Kasumi-1 (cell line): ENCODE results near the gene COL16A1.

Experiments
- DNase-seq, 2 experiments: peaks; one replicate each; lab custom pipeline; 2025; lab: John Stamatoyannopoulos, UW

Gene COL16A1

DNA sequence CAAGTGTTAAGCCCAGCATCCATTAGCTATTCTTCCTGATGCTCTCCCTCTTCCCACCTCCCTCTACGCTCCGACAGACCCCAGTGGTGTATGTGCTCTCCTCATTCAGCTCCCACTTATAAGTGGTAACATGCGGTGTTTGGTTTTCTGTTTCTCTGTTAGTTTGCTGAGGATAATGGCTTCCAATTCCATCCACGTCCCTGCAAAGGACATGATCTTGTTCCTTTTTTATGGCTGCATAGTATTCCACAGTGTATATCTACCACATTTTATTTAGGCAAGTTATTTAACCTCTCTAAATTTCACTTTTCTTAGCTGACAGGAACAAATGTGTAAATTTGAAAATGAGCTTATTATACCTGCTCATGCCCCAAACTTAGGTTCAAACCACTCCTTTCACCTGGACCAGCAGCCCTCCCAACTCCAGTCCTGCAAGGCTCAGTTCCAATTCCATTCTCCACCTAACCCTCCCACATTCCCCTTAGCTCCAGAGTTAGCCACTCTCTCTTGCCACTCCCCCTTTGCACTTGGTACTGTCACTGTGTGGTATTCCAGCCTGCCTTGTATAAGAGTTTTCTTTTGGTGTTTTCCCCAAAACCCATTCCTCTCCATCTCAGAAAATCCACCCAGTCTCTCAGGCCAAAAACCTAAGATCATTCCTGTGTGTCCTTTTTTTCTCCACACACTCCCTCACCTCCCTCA lies 57.4 kb downstream of the COL16A1 start:
- DNase-seq, result no peak

DNA sequence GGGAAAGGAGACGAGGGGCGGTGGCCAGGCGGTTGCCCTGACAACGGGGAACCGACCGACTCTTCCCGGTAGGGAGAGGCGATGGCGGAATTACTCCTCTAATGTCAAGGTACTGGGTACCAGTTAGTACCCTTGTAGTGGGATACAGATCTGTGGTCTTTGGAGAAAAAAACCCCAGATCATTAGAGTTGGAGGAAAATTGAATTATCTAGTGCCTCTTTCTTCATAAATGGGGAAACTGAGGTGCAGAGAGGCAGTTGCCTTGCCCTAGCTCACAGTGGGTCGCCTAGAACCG lies 58.6 kb downstream of the COL16A1 start:
- DNase-seq, result no peak

DNA sequence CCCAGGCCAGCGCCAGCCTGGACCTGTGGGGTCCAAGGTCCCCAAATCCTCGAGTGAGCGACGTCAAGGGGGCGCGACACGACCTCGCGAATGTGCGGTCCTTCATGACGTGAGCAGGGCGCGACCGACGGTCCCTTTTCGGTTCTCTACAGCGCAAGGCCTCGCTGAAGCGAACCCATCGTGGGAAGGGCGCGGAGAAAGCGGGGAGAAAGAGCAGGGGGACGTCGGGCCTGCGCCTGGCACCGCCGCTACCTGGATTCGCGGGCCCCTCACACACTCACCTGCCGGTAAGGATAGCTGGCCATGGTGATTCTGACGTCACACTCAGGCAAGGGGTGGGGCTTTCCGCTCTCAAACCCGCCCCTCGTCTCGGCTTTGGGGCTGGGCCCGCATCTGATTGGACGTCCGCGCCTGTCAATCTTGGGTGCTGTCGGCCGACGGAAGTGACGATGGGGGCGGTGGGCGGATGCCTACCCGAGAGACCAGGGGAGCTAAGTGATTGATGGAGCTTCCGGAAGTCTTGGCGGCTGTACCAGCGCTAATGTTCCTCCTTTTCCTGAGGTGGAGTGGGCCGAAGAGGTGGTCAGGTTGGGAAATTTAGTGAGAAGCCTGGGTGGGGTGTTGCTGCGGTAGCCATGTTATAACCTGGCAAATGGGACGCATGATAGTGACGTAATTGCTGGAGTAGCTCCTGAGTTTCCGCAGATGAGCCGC lies 59.1 kb downstream of the COL16A1 start, which contains the start of gene PEF1:
Gene PEF1 (minus strand): TSS at position 317 of the 714 bp plus-strand sequence. CDS start 12 bp downstream, at position 305.
- peak; percentile 93 to 94 for DNase-seq

DNA sequence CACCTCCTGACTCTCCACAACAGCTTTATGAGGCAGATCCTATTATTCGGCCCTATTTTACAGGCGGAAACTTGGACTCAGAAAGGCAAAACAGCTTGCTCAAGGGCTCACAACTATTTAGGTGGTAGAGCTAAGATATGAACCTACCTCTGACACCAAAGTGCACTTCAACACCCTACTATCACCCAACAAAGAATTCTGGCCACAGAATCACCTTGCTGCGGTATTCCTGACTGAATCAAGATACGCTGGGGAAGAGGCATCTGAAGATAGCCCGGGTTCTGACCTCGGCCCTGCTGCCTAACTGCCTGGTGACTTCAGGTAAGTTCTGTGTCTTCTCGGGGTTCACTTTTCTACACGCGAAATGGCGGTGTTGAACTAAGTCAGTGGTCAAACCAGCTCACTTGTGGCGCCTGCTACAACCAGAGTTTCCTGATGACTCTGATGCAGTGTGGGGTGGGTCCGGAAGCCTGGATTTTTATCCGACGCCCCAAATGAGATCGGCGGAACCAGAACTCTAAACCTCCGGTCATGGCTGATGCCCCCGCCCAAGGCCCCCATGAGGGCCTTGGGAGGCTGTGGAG lies 59.7 kb downstream of the COL16A1 start:
- DNase-seq, result peak in 1 of 2 experiments; percentile 33

DNA sequence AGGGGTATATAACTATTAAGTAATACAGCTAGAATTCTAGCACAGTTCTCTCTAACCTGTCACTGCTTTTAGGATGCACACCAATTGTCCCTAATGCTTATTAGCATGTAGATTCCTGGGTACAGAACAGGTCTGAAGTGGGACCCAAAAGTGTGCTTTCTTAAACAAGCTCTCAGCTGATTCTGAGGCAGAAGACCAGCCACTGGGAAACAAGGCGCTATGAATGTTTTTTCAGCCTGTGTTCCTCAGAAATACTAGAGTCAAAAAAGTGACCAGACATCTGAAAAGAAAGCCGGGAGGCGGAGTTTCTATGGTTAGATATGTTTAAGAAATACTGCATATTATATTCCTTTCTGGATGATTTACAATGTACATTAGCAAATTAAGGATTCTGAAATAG lies 60.9 kb downstream of the COL16A1 start:
- DNase-seq, result no peak

DNA sequence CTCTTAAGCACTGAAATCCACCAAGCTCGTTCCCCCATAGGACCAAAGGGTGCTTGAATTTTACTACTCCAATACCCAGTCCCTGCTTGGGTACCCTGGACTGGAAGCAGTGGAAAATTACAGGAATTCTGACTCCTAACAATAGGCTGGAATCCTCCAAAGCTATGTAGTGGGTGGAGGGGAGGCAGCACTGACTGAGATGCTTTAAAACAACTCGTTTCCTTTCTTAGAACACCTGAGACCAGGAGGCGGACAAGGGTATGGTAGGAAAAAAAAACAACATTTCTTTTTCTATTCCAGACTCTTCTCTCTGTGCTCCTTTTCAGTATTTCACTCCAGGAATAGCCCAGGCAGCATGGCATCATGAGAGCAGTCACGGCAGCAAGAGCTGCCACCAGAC lies 61.5 kb downstream of the COL16A1 start:
- DNase-seq, result no peak

DNA sequence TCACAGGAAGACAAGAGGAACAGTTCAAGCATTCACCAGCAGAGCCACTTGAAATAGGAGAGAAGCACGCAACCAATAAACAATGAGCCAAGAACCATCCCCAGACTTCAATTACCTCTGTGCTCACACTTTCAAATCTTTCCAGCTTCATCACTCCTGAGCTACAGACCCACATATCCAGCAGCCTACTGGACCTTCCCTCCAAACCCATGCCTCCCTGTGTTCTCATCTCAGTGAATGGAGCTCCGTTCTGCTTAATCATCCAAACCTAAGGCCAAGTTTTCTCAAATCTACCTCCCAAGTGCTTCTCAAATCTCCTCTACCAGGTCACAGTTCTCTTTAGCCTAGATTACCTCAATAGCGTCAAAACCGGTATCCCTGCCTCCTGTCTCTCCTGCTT lies 62.9 kb downstream of the COL16A1 start:
- no peak for DNase-seq

DNA sequence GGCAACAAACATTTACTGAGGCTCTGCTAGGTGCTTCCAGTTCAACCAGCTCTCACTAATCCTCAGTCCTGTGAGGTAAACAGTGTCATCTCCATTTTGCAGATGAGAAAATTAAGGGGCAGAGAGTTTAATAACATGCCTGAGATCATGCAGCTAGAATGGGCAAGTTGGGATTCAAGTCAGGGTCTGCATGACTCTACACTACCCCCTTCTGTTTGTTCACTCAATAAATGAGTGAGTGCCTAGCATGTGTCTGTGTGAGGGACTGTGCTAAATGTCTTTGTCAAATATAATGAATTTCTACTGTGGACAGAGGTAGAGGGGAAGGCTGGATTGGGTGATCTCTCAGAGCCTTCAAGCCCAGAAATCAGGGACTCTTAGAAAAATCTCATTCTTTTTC lies 63.6 kb downstream of the COL16A1 start:
- no peak for DNase-seq

DNA sequence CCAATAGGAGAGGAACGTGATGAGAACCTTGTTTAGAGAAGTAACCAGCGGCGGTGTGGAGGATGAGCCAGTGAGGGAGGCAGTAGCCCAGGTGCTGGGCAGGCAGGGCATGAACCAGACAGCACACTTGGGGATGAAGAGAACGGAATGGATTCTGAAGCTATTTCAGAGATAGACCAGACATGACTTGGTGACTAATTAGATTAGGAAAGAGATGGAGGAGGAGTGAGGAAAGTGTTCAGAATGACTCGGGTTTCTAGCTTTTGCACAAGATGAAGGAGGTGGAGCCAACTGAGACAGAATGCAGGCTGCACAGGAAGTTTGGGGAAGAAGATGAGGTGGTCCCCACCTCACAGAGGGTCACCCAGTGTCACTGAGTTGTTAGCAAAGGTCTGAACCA lies 64.3 kb downstream of the COL16A1 start:
- peak; percentile 8 to 35 for DNase-seq

DNA sequence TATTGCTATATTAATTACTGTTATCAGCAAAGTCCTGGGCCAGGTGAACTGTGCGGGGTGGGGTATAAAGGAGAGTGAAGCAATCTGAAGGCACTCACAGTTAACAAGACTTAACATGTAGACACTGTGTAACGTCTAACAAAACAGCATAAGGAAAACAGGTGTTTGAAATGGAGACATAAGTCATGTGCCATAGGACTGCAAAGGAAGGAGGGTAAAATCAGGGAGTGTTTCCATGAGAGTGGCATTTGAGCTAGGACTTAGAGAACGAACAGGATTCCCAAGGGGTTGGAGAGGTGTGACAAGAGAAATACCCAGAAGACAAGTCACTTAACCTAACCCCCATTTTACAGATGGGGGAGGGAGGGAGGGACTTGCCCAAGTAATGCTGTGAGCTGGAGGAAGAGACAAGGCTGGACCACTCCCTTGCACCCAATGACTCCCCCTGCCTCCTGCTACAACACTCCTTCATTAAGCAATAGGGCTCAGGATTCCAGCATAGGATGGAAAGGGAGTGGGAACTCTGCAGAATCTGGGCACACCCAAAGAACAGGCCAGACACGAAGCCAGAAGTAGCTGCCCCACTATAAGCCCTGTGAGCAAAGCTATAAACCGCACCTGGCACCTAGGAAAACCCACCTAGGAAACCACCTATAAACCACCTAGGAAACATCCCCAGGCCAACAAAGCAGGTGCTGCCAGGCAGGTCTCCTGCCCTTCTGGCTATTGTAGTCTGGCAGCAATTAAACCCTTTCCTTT lies 65.7 kb downstream of the COL16A1 start:
- DNase-seq, result no peak

DNA sequence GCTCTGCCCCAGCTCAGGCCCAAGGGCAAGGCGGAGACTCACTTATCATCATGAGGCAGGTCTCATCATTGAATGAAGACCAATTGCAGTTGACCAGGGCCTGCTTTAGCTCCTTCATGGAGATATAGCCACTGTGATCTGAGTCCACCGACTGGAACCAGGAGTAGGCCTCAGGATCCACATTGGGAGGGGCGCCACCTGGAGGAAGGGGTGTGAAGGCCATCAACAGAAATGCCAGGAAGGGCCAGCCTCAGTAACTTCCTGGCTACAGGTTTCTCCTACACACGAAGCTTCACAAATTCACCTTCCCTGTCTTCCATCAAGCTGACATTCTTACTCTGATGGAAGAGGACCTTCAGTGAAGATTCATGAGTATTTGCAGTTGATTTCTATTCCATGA lies 70.7 kb downstream of the COL16A1 start:
- peak in 1 of 2 experiments; percentile 18 for DNase-seq

DNA sequence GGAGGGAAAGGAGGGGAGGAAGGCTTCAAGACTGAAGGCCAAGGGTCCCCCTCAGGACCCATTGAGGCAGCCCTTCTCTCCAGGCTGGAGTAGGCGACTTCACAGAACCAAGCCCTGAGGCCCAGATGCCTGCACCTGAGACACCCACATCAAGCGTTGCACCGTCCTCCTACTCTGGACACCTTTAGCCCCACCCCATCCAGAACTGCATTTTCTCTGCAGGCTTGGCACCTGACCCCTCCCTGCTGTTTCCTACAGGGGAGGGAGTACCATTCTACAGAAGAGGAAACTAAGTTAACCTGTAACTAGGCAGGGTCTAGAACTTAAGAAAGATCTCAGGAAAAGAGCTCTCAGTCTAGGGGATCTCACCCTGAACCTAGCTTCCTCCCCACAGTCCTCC lies 71.2 kb downstream of the COL16A1 start:
- DNase-seq, result no peak

DNA sequence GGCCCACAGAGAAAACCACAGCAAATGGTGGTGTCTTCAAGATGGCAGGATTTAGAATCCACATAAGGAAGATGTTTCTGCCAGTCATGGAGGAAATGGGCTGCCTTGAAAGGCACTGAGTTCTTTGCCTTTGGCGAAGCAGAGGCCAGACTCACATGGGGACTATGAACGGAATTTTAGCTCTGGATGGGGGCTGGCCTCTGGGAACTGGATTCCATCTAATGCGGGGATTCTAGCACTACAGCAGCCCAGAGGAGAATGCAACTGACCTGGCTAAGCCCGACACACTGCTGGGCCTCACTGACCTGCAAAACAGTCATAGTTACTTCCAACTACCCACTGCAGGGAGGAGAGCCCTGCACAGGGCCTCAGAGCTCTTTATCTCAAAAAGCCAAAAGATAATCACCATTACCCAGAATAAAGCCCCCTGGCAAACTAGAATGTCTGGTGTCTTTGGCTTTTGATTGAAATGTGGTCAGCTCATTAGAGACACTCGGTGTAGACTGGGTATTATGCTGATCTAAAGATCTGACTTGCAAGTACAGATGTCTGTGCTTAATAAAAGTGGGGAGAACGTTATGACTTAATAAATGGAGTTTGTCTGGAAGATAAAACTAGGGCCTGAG lies 74.8 kb downstream of the COL16A1 start:
- no peak for DNase-seq

DNA sequence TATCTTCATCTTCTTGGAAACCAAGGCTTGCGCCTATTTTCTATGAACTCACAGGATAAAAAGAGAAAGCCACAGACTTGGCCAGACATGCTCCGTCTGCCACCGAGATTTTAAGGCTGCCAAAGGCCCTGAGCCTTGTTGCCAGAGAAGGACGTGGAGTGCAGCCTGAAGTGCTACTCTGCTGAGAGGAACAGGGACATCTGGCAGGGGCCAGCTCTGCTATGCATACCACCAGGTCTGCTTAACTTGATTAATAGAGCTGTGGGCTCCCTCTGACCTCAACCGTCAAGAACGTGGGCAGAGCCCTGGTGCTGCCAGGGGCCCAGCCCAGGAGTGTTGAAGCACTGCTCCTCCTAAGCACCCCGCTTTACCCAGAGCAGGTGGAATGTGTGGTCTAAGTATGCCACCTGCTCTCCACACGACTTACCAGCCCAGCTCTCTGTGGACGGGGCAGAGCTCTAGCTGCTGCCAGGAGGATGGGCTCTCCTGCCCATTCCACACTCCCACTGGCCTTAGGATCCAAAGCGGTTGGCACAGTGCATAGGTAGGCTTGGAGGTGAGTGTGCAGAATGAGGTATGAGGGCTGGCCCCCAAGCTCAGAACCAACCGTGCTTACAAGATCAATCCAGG lies 75.8 kb downstream of the COL16A1 start:
- DNase-seq, result no peak

DNA sequence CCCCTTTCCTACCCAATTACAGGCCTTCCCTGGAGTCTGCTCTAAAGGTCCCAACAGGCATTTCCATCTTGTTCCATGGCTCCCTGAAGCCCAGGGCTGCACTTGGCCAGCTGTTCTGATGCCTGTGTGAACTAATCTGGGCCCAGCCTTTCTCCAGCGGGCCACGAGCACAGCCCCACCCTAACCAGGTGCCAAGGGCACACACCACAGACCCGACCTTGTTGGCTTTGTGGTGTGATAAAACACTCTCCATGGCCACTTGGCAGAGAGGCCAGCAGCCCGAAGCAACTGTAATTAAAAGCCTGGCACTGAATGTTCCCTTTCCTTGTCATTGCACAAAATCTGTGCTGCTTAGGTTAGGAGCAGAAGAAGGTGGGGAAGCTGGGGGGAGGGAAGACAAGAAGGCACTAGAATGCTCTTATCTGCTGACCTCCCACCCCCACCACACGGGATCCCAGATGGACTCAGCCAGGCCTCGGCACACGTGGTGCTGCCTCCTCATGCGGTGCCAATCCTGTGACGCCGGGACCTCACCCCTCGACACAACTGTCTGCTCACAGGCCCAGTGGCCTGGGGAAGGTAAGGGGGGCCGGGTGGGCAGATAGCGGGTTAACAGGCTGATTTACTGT lies 76.4 kb downstream of the COL16A1 start:
- DNase-seq, result no peak

DNA sequence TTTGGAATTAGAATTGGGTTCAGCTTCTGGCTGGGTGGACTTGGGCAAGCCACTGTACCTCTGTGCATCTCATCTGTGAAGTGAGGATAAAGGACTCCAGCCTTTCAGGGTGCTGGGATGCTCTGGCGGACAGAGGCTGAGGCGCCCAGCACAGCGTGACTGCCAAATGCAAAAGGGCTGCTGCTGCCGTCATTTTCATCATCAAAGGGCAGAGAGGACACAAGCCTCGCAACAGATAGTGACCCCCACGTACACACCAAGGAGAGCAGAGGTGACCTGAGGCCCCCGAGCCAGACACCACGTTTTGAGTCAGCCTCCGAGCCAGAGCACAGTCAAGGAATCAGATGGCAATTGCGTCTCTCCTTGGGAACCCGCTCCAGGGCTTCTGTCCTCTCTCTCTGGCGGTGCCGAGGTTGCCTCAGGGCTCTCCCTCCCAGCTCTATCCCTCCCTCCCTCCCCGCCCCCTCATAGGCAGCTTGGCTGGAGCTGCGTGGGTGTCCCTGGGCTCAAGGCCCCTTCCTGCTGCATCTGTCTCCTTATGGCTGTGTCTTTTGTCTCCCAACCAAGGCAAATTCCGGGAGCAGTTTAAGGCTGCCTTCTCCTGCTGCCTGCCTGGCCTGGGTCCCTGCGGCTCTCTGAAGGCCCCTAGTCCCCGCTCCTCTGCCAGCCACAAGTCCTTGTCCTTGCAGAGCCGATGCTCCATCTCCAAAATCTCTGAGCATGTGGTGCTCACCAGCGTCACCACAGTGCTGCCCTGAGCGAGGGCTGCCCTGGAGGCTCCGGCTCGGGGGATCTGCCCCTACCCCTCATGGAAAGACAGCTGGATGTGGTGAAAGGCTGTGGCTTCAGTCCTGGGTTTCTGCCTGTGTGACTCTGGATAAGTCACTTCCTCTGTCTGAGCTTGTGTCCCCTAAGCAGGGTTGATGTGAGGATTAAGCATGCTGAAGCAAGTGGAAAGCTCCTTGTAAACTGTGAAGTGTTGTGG lies 77.3 kb downstream of the COL16A1 start:
- DNase-seq, result no peak

DNA sequence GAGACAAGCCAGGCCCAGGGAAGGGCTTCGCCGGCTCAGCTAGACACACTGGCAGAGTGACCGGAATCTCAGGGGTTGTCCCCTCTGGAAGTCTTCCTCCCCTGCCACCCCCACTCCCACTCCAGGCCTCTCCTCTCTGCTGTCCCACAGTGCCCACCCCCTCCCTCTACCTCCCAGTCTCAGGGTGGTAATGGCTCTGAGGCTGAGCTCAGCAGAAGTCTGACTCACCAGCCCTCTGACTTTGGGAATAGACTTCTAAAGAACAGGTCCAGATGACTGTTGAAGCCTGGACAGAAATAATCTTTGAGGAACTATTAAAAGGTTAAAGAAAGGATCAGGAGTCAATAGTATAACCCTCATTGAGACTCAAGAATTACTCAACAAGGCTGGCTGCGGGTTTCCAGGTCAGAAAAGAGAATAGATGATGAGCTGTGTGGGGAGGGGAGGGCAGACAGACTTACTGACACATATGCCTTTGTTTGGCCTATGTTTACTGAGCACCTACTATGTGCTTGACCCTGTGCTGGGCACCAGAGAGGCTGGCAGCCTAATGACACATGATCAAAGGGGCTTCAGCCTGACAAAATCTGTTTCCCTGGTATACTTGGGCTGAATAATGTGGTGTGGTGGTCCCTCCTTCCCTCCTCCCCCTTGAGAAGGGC lies 78.1 kb downstream of the COL16A1 start:
- DNase-seq, result no peak

DNA sequence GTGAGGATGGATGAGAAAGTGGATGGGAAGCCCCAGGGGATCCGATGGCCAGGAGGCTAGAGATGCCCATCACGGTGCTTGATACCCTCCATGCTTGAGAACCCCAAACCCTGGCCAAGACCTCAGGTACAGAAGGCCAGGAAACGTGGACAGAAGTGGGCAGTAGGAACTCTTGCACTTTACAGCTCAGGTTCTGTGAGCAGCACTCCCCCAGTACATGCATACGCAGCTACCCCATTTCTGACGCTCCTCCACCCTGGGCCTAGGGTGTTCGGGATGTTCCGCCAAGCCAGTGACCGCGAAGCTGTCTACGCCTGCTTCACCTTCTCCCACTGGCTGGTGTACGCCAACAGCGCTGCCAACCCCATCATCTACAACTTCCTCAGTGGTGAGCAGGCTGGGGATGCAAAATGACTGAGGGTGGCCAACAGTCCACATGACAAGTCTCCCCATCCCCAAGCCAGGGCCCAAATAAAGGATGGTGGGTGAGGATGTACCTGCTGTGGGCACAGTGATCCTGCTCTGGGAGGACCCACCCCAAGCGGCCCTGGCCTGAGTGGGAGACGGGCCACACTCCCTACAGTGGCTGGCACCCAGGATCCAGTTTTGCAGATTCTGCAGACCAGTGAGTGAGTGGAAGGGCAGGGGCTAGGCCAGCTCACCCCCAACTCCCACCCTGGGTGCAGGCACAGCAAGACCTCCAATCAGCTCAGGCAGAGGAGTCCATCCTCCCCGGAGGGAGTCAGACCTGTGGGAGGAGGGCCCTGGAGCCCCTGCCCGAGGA lies 78.9 kb downstream of the COL16A1 start:
- no peak for DNase-seq

DNA sequence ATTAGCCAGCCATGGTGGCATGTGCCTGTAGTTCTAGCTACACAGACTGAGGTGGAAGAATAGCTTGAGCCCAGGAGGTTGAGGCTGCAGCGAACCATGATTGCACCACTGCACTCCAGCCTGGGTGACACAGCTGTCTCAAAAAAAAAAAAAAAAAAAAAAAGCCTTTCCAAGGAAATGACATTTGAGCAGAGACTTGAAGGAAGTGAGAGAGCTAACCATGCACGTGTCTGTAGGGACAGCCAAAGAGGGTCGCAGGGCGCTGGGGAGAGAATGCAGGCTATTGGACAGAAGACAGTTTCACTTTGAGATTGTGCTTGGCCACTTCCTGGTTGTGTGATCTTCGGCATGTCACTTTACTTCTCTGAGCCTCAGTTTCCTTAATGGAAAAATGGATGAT lies 79.5 kb downstream of the COL16A1 start:
- DNase-seq, result no peak
